OCI-LY7 (cell line): Measurements from ENCODE around the gene SMG6.

Experiments used
- EZH2phosphoT487 ChIP-seq: fragments of 200-600 bp; sonication (generic); IDR thresholded peaks from 2 replicates; pipeline ENCODE4 v1.6.1; 2018; ENCODE audit warnings: low read depth, borderline replicate concordance, mild to moderate bottlenecking, mixed run types, antibody characterized with exemption, low read length, moderate library complexity, mixed read lengths
- TF ChIP-seq, protein P1 (sequence below): fragments of 200-600 bp; sonication (generic); conservative IDR thresholded peaks from 2 replicates; pipeline ENCODE4 v1.5.1; 2014; ENCODE audit warnings: mild to moderate bottlenecking, antibody characterized with exemption, low read length, moderate library complexity, mixed read lengths

DNA sequence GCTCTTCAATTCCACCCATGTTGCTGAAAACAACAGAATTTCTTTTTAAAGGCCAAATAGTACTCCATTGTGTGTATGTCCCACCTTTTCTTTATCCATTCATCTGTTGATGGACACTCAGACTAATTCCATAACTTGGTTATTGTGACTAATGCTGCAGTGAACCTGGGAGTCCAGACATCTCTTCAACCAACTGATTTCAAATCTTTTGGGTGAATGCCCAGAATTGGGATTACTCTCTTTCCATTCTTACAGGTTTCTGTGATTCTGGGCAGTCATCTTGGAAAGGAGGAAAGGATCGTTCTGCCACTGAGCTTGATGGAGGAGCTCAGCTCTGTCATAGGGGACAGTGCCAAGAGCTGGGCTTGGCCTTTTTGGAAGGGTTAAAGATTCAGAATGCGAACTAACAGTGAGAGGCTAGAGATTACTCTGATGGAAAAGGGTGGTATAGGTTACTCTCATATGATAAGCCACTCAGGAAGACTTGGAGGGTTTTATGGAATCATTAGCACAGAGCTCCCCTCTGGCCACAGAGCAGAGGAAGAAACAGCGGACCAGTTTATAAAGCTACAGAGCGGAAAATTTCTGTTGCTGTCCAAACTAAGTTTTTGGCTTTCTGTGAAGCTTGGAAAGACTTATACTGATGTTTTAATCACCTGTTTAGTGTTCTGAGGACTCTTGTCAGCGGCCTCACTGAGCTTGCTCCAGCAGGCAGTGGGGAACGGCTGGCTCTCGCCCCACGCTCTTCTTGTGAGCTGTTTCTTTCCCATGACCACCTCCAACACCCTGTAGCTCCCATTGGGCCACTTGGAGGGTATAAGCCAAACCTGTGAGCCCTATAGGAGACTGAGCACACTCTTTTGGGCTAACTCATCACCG is 200.4 kb downstream of the SMG6 start:
- TF ChIP-seq, protein P1, sequence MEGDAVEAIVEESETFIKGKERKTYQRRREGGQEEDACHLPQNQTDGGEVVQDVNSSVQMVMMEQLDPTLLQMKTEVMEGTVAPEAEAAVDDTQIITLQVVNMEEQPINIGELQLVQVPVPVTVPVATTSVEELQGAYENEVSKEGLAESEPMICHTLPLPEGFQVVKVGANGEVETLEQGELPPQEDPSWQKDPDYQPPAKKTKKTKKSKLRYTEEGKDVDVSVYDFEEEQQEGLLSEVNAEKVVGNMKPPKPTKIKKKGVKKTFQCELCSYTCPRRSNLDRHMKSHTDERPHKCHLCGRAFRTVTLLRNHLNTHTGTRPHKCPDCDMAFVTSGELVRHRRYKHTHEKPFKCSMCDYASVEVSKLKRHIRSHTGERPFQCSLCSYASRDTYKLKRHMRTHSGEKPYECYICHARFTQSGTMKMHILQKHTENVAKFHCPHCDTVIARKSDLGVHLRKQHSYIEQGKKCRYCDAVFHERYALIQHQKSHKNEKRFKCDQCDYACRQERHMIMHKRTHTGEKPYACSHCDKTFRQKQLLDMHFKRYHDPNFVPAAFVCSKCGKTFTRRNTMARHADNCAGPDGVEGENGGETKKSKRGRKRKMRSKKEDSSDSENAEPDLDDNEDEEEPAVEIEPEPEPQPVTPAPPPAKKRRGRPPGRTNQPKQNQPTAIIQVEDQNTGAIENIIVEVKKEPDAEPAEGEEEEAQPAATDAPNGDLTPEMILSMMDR, result no peak
- no peak for TF ChIP-seq EZH2phosphoT487
